ENCODE data around the gene MEF2C.
"Not testable (repeated sequence)": the region's sequence is repeated elsewhere in the genome, so short reads cannot be mapped to it uniquely, and the experiment has no call there.

The MEF2C gene

DNA sequence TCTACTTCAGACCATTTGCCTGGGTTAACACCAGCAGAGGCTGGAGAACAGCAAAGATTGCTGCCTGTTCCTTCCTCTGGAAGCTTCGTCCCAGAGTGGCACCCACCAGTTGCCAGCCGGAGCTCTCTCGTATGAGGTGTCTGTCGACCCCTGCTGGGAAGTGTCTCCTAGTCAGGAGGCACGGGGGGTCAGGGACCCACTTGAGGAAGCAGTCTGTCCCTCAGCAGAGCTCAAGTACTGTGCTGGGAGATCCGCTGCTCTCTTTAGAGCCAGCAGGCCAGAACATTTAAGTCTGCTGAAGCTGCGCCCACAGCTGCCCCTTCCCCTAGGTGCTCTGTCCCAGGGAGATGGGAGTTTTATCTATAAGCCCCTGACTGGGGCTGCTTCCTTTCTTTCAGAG is 84.1 kb downstream of the MEF2C start:
- DNase-seq (ENCODE audit: low read depth) = not testable (repeated sequence)

- not testable (repeated sequence) for DNase-seq (ENCODE audit: low read depth)
These were observed 89.2 kb downstream of the MEF2C start for GRCh38 chr5:88793797-88794196.

- DNase-seq (ENCODE audit: low read depth) = no peak
These were observed 90.7 kb downstream of the MEF2C start for GRCh38 chr5:88792144-88792840.

- no peak for DNase-seq (ENCODE audit: low read depth)
These were observed 95.1 kb downstream of the MEF2C start for GRCh38 chr5:88787856-88788255.

DNA sequence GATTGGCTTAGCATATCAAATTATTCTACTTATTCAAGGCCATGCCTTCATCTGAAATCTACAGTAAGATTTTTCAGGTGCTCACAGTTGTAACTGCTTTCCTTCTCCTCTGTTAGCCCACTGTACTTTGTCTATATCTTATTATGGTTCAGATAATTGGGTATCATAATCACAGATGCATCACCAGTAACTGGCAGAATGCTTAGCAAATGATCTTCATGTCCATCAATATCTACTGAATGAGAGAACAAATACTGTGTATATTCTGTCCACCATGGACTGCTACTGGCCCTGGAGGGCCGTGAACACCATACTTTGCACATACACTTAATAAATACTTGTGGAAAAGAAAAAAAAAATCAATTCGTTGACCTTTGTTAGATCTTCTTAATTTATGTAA is 96.2 kb downstream of the MEF2C start:
- no peak for DNase-seq (ENCODE audit: low read depth)

- DNase-seq (ENCODE audit: low read depth) = no peak
These were observed 97.0 kb downstream of the MEF2C start for GRCh38 chr5:88785746-88786565.

- DNase-seq (ENCODE audit: low read depth) = no peak
These were observed 100.4 kb downstream of the MEF2C start for GRCh38 chr5:88782571-88782970.

GRCh38 chr5:88780736-88781135 is 102.2 kb downstream of the MEF2C start:
- DNase-seq (ENCODE audit: low read depth) = no peak

DNA sequence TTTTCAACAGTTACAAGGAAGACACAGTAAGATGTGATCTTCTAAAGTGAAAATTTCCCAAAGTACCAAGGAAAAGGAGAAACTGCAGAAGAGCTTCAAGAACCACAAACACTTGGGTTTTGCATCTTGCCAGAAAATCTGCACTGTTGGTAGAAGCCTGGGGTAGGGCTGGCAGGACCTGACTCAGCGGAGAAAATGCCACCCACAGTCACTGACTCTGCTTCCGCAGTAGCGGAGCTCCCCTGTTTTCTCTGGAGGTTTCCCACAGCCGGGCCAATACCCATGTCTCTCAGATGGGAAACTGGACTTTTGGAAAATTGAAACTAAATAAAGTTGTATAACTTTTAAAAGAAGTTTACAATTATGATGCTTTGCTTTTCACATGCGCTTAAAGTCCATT is 104.2 kb downstream of the MEF2C start:
- no peak for DNase-seq (ENCODE audit: low read depth)

DNA sequence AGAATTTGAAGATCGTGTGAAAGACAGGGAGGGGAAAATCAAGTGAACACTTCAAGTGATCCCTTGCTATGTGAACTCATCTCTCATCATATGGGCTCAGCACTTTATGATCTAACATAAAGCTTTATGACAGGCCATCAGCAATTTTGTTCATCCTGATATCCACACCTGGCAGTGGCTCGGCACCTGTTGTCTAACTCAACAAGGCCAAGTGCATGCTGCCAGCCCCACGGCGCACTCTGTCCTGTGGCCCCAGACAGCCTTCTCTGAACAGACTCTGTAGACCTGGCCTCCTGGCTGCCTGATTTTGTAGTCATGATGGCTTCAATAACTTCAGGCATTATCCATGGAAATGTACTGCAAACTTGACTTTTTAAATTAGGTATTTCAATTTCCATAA is 106.3 kb downstream of the MEF2C start:
- no peak for DNase-seq (ENCODE audit: low read depth)

- no peak for DNase-seq (ENCODE audit: low read depth)
These were observed 110.2 kb downstream of the MEF2C start for GRCh38 chr5:88772831-88773230.

DNA sequence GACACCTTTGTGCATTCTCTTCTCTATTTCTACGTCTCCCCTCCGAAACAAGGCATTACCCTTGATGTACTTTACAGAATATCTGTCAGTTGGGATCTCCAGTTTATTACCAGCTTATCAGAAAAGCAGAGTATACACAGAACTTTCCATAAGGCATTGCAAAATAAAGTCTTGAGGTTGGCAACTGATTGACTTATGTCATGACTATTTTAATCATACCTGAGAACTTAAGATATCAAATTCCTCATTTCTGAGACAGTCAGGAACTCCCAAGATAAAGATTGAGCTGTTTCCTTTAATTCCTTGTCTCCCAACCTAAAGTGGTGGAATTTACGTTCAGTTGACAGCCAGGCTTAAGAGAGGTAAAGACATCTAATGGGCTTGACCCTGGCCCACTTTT is 110.9 kb downstream of the MEF2C start:
- DNase-seq (ENCODE audit: low read depth) = no peak

GRCh38 chr5:88770276-88771257 is 112.4 kb downstream of the MEF2C start:
- no peak for DNase-seq (ENCODE audit: low read depth)

DNA sequence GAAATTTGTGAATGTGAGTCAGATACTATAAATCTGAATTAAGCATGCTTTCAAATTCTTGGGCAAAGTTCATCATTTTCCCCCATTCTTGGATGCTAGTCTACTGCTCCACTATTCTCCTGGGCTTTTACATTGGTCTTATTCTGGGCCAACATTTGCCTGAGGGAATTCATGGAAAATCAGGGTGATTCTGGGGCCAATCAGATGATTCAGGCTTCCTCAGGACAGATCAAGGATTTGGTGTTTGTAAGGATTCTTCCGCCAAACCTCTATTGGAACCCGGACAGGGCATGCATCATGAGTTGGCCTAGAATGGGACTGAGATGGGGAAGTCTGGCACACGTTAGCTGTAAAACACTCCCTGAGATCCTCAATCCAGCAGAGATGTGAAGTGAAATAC is 113.8 kb downstream of the MEF2C start:
- DNase-seq (ENCODE audit: low read depth) = no peak

DNA sequence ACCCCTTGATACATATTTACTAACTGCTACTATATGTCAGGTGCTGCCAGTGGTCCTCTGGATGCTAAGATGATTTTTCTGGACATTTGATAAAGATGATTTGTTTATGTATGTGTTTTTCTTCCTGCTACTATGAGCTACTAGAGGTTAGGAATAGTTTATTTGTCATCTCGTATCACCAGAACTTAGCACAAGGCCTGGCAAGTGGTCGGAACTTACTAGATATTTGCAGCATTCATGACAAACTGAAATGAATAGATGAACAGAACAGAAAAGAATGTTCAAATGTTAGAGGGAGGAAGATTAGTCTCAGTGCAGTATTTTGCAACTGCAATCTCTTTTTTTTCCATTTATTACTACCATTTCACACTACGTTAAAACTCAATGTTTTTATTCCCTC is 114.6 kb downstream of the MEF2C start:
- DNase-seq (ENCODE audit: low read depth) = no peak

DNA sequence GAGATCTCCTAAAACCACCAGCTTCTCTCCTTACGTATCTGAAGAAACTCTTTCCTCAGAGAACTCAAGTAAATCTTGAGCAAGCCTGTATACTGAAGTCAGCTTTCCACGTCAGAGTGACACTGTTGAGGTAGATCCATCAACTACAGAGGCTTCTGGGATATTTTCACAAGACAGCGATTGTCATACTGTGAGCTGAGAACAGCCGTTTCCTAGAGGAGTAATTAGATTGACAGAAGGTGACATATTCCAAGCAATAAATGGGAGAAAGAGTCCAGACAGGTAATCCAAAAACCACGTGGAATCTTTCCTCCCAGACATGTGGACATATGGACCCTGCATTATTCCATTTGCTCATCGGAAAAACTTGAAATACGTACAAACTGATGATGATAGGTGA is 117.2 kb downstream of the MEF2C start:
- no peak for DNase-seq (ENCODE audit: low read depth)

- no peak for DNase-seq (ENCODE audit: low read depth)
These were observed 117.8 kb downstream of the MEF2C start for GRCh38 chr5:88765171-88765570.

- no peak for DNase-seq (ENCODE audit: low read depth)
These were observed 121.0 kb downstream of the MEF2C start for GRCh38 chr5:88761939-88762338.

GRCh38 chr5:88761269-88761850 is 121.6 kb downstream of the MEF2C start:
- no peak for DNase-seq (ENCODE audit: low read depth)

GRCh38 chr5:88760527-88760926 is 122.5 kb downstream of the MEF2C start:
- no peak for DNase-seq (ENCODE audit: low read depth)

- no peak for DNase-seq (ENCODE audit: low read depth)
These were observed 124.4 kb downstream of the MEF2C start for GRCh38 chr5:88758591-88758990.

DNA sequence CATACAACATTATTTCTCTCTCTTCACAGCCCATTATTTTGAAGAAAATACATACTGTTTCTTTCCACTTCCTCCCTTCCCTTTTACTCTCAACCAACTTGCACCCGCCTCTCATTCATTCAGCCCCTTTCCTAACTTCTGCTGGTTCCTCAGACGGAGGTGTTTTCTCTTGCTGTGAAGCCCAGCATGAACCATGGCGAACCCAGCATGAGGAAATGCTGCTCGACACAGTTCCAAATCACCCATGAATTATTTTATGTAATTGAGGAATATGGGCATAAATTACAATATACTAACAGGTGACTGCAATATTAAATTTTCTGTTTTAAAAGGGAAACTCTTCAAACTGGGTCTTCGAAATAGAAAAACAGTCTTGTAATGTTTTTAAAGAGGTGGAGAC is 124.8 kb downstream of the MEF2C start:
- DNase-seq (ENCODE audit: low read depth) = no peak
